Endothelial cell (in vitro differentiated cells): ENCODE measurements around the gene ITGA6. TPM values are rescaled to one million over a fixed set of nuclear protein-coding genes. Genes with fewer than 3 reads are reported as not detected.

Experiments used
- DNase-seq: peaks from one replicate; pipeline ENCODE4 v3.0.0; 2021; ENCODE audit warnings: low spot score
- H3K27ac Mint-ChIP-seq: one replicate; pipeline ENCODE4 v1.8.0; 2021; ENCODE audit warnings: mixed read lengths, inconsistent platforms; ENCODE audit not compliant: unreplicated experiment
- H3K27me3 Mint-ChIP-seq: one replicate; pipeline ENCODE4 v1.8.0; 2021; ENCODE audit warnings: mild to moderate bottlenecking, moderate library complexity, mixed read lengths, inconsistent platforms; ENCODE audit not compliant: unreplicated experiment
- H3K36me3 Mint-ChIP-seq: one replicate; pipeline ENCODE4 v1.8.0; 2021; ENCODE audit warnings: mild to moderate bottlenecking, low read depth, mixed read lengths, inconsistent platforms; ENCODE audit not compliant: unreplicated experiment
- H3K4me1 Mint-ChIP-seq: one replicate; pipeline ENCODE4 v1.8.0; 2021; ENCODE audit warnings: mild to moderate bottlenecking, mixed read lengths, inconsistent platforms; ENCODE audit not compliant: unreplicated experiment
- H3K4me3 Mint-ChIP-seq: one replicate; pipeline ENCODE4 v1.8.0; 2021; ENCODE audit warnings: mild to moderate bottlenecking, mixed read lengths, inconsistent platforms; ENCODE audit not compliant: unreplicated experiment
- H3K9me3 Mint-ChIP-seq: one replicate; pipeline ENCODE4 v1.8.0; 2021; ENCODE audit warnings: mixed read lengths, inconsistent platforms; ENCODE audit not compliant: unreplicated experiment
- total RNA-seq: library from RNA; stranded (reverse); fragmentation: NEBNext Ultra II Directional; extraction: Animal tissue kit (Norgen Biotek cat#: 25700); gene quantifications from one replicate; pipeline ENCODE4 v1.2.1, GENCODE V29; 2021; ENCODE audit not compliant: unreplicated experiment
- TF ChIP-seq, protein P1 (sequence below): fragments of 200-600 bp; sonication (generic); IDR thresholded peaks from one replicate; pipeline ENCODE4 v1.5.0; 2021; ENCODE audit warnings: antibody characterized with exemption; ENCODE audit not compliant: unreplicated experiment

The ITGA6 gene
- total RNA-seq, 1 donor from 2014 or later, result 34.0 TPM

DNA sequence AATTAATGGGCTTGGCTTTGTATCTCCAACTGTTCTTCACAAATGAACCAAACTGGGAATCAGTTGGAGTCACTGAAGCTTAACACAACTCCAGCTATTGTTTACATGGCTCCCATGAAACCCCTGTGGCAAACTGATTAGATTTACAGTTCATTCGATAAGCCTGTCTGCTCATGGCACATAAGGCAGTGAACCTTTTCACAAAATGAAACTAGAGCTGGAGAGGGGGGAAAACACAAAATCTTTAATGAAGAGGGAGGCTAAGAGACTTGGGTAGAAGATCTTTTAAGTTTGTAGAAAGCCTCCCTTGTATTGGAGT is 11.6 kb upstream of the ITGA6 start:
- H3K4me3 Mint-ChIP-seq, result no peak overlapping the region

DNA sequence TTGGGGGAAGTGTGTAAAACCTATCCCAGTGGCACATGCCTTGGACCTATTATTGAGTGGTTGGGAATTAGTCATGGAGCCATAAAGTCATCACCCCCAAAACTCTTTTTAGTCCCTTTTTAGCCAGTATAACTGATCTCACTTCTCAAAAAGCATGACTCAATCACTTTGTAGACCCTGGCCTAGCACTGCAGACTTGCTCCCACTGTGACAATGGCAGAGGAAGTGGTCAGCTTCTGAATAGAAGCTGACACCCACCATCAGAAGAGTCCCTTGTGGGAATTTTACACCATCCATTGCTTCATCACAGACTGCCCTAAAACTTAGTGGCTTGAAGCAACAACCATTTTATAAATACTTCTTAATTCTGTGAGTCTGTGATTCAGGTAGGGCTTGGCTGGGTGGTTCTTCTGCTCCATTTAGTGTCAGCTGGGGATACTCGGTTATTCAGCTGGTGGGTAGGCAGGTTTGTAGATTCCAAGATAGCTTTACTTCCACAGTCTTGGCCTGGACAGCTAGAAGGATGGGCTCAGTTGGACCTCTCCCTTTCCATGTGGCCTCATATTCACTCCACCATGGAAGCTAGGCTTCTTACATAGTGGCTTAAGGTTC is 10.8 kb upstream of the ITGA6 start:
- DNase-seq, result no peak
- Mint-ChIP-seq H3K36me3 (no peaks in the 10 kb centered on the region), H3K9me3 (no peaks in the 10 kb centered on the region), H3K4me3 (no peak overlapping the region), H3K4me1 (no peaks in the 10 kb centered on the region), H3K27me3 (no peaks in the 10 kb centered on the region), H3K27ac (no peak overlapping the region)
- TF ChIP-seq, protein P1, sequence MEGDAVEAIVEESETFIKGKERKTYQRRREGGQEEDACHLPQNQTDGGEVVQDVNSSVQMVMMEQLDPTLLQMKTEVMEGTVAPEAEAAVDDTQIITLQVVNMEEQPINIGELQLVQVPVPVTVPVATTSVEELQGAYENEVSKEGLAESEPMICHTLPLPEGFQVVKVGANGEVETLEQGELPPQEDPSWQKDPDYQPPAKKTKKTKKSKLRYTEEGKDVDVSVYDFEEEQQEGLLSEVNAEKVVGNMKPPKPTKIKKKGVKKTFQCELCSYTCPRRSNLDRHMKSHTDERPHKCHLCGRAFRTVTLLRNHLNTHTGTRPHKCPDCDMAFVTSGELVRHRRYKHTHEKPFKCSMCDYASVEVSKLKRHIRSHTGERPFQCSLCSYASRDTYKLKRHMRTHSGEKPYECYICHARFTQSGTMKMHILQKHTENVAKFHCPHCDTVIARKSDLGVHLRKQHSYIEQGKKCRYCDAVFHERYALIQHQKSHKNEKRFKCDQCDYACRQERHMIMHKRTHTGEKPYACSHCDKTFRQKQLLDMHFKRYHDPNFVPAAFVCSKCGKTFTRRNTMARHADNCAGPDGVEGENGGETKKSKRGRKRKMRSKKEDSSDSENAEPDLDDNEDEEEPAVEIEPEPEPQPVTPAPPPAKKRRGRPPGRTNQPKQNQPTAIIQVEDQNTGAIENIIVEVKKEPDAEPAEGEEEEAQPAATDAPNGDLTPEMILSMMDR, result no peak

More for the DNA sequence above, 11.6 kb upstream of the ITGA6 start:
- Mint-ChIP-seq H3K36me3 (no peaks in the 10 kb centered on the region), H3K9me3 (no peaks in the 10 kb centered on the region), H3K27ac (no peak overlapping the region), H3K4me1 (no peaks in the 10 kb centered on the region), H3K27me3 (no peaks in the 10 kb centered on the region)
- no peak for DNase-seq
- TF ChIP-seq, protein P1, result no peak

DNA sequence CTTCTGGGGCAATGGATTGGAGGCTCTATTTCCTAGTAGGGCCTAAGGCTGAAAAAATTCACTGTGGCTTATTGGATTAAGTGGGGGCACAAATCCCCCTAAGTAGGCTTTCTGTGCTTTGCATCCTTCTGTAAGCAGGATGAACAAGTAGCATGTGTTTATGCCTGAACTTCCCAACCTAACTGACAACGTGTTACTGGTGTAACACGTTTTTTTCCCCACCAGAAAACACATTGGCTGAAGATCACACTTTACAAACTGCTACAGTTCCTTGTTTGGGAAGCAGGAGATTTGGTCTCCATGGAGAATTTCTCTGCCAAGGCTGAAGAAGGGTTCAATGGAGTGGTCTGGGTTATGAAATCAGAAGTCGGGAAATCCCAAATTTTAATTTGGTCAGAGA is 7.2 kb upstream of the ITGA6 start:
- Mint-ChIP-seq H3K36me3 (no peaks in the 10 kb centered on the region), H3K4me1 (no peaks in the 10 kb centered on the region), H3K27ac (no peak overlapping the region), H3K9me3 (no peaks in the 10 kb centered on the region), H3K27me3 (no peaks in the 10 kb centered on the region), H3K4me3 (no peak overlapping the region)
- TF ChIP-seq, protein P1, result no peak
- no peak for DNase-seq

DNA sequence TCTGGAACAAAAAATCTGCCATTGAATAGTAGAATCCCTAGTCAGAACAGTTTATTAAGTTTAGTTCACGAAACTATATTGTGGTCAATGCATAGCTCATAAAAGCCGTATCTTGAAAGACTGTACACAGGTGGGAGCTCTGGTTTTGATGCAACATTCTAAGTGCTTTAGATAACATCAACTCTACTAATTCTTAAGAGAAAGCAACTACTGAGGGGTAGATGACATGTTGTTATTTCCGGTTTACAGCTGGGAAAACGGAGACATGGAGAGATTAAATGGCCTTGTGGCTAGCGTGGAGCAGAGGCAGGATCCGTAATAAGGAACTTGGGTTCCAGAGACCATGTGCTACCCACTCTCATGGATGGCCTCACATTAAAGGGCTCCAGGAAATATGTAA is 4.2 kb upstream of the ITGA6 start:
- no peaks in the 10 kb centered on the region for H3K9me3 Mint-ChIP-seq
- H3K36me3 Mint-ChIP-seq, result no peaks in the 10 kb centered on the region
- H3K27ac Mint-ChIP-seq, result no peak overlapping the region
- no peak overlapping the region for H3K4me3 Mint-ChIP-seq
- no peaks in the 10 kb centered on the region for H3K4me1 Mint-ChIP-seq
- peaks cover 3% of the 10 kb centered on the region for H3K27me3 Mint-ChIP-seq
- TF ChIP-seq, protein P1, result no peak
- no peak for DNase-seq

DNA sequence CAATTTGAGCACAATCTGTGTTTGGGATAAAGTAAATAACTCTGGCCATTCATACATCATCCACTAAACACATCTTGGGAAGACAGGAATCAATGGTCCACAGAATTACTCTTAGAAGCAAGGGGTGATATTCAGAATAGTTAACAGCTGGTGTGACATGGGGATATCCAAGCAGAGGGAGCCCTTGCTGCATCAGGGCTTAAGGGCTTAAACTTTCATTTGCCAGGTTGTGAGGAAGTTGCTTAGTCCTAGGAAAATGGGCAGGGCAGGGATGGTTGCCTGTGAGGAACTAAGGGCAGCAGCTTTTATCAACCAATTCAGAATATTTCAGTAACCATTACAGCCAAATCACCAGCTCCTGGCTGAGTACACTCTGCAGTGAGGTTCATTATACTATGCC is 2.0 kb upstream of the ITGA6 start:
- Mint-ChIP-seq H3K36me3 (no peaks in the 10 kb centered on the region), H3K9me3 (no peaks in the 10 kb centered on the region), H3K4me3 (no peak overlapping the region), H3K4me1 (peaks cover 8% of the 10 kb centered on the region), H3K27me3 (peaks cover 3% of the 10 kb centered on the region), H3K27ac (no peak overlapping the region)
- DNase-seq, result no peak
- TF ChIP-seq, protein P1, result no peak
